Mononuclear cell (primary cell): ENCODE measurements around the gene IL17C. TPM values are rescaled to one million over a fixed set of nuclear protein-coding genes. Genes with fewer than 3 reads are reported as not detected.

ENCODE experiments used
- H3K27me3 ChIP-seq: 2 replicates; pipeline ENCODE4 v1.6.0; 2011; ENCODE audit warnings: low read length, control low read depth; ENCODE audit not compliant: insufficient read depth
- H3K4me1 ChIP-seq: 2 replicates; pipeline ENCODE4 v1.5.1; 2011; ENCODE audit warnings: mild to moderate bottlenecking, low read length, control low read depth; ENCODE audit not compliant: insufficient read depth
- H3K4me3 ChIP-seq: 2 replicates; pipeline ENCODE4 v1.5.1; 2011; ENCODE audit warnings: mild to moderate bottlenecking, low read length, moderate library complexity
- H3K9me3 ChIP-seq: 2 replicates; pipeline ENCODE4 v1.5.1; 2011; ENCODE audit warnings: low read depth, mild to moderate bottlenecking, control low read depth, low read length
- total RNA-seq: library from RNA; depleted of rRNA; stranded (reverse); fragments of >200 nt; gene quantifications from one replicate; pipeline ENCODE4 v1.2.3, GENCODE V29; 2012

IL17C gene
- total RNA-seq, 1 donor, result 0.21 TPM

GRCh38 chr16:88686062-88686438 is 47.7 kb downstream of the IL17C start:
- Histone ChIP-seq H3K9me3 (no peaks in the 10 kb centered on the region), H3K4me3 (peak overlapping the region; percentile 77), H3K27me3 (no peaks in the 10 kb centered on the region), H3K4me1 (peaks cover 58% of the 10 kb centered on the region)

GRCh38 chr16:88686439-88687253 is 48.3 kb downstream of the IL17C start, which contains the start of gene SNAI3:
SNAI3 (minus strand) TSS chr16:88686507; CDS start chr16:88686406, 101 bp downstream.
- peaks cover 58% of the 10 kb centered on the region for H3K4me1 ChIP-seq
- no peaks in the 10 kb centered on the region for H3K9me3 ChIP-seq
- H3K27me3 ChIP-seq, result no peaks in the 10 kb centered on the region
- H3K4me3 ChIP-seq, result peak within 1 kb of the TSS; percentile 77

GRCh38 chr16:88687254-88687576 is 48.8 kb downstream of the IL17C start:
- no peak overlapping the region for H3K4me3 ChIP-seq
- no peaks in the 10 kb centered on the region for H3K9me3 ChIP-seq
- H3K4me1 ChIP-seq, result peaks cover 58% of the 10 kb centered on the region
- H3K27me3 ChIP-seq, result no peaks in the 10 kb centered on the region

- H3K4me3 ChIP-seq, result no peak overlapping the region
- H3K9me3 ChIP-seq, result no peaks in the 10 kb centered on the region
- no peaks in the 10 kb centered on the region for H3K27me3 ChIP-seq
- peaks cover 58% of the 10 kb centered on the region for H3K4me1 ChIP-seq
Measured at GRCh38 chr16:88687676-88688012, 49.3 kb downstream of the IL17C start.

GRCh38 chr16:88688013-88688778 is 49.8 kb downstream of the IL17C start:
- H3K9me3 ChIP-seq, result no peaks in the 10 kb centered on the region
- H3K27me3 ChIP-seq, result no peaks in the 10 kb centered on the region
- no peak overlapping the region for H3K4me3 ChIP-seq
- peaks cover 58% of the 10 kb centered on the region for H3K4me1 ChIP-seq

Other genes with a start within 250 kb of the IL17C start
- gene ZFPM1, start 185.3 kb upstream of the IL17C start, total RNA-seq, result 5.8 TPM
- gene ZC3H18, start 68.2 kb upstream of the IL17C start, total RNA-seq, result 24.7 TPM
- gene CYBA, start 12.5 kb downstream of the IL17C start, total RNA-seq, result 388 TPM
- gene MVD, start 24.5 kb downstream of the IL17C start, total RNA-seq, result 18.8 TPM
- 6.0 TPM for gene SNAI3, start 47.9 kb downstream of the IL17C start, total RNA-seq
- gene RNF166, start 67.8 kb downstream of the IL17C start, total RNA-seq, result 130 TPM
- gene CTU2, start 67.9 kb downstream of the IL17C start, total RNA-seq, result 6.7 TPM
- gene PIEZO1, start 146.6 kb downstream of the IL17C start, total RNA-seq, result 54.5 TPM
- 0.42 TPM for gene CDT1, start 165.2 kb downstream of the IL17C start, total RNA-seq
- gene APRT, start 173.4 kb downstream of the IL17C start, total RNA-seq, result 70.8 TPM
- gene GALNS, start 218.4 kb downstream of the IL17C start, total RNA-seq, result 21.6 TPM
- 24.0 TPM for gene TRAPPC2L, start 218.6 kb downstream of the IL17C start, total RNA-seq
- not detected for gene PABPN1L, start 228.1 kb downstream of the IL17C start, total RNA-seq